ENCODE measurements around the gene P3H4.

- TF ChIP-seq ZNF274 (IDR thresholded peaks at IDR 0.05; ENCODE audit: low read depth, low read length) (no peak), YY1 (IDR thresholded peaks at IDR 0.05; ENCODE audit: insufficient read depth, insufficient read length) (no peak)
Measured at GRCh38 chr17:41844971-41845370, 33.2 kb upstream of the P3H4 start.

All from NT2/D1 (cell line).